ENCODE data around the gene TAS1R2. TPM values are rescaled to one million over a fixed set of nuclear protein-coding genes. Genes with fewer than 3 reads are reported as not detected.

The TAS1R2 gene
- total RNA-seq, 1 experiment from 2014 or later = not detected

- no peak for DNase-seq (ENCODE audit: low spot score)
- in situ Hi-C loops (cut with HindIII; ENCODE audit: low sequenced_read_pairs) = no loop called here
These were observed 26.0 kb upstream of the TAS1R2 start for GRCh38 chr1:18885311-18886002.

- in situ Hi-C loops (cut with HindIII; ENCODE audit: low sequenced_read_pairs) = no loop called here
- peak; percentile 56 for DNase-seq (ENCODE audit: low spot score)
These were observed 25.3 kb upstream of the TAS1R2 start for GRCh38 chr1:18884727-18885126.

DNA sequence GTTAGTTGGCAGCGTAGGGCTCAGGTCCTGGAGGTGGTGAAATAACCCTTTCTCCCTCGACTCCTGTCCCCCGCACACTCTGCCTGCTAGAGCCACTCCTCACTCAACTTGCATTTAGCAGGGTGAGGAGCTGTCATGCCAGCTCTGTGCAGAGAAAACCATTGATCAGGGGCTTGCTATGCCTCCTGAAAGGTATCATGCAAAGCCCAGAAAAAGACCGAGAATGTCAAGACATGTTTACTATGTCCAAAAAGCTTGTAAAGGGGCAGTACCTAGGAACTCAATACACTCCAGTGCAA, 24.9 kb upstream of the TAS1R2 start:
- DNase-seq (ENCODE audit: low spot score) = no peak
- in situ Hi-C loops (cut with HindIII; ENCODE audit: low sequenced_read_pairs) = no loop called here

- DNase-seq (ENCODE audit: low spot score) = peak; percentile 87
- in situ Hi-C loops (cut with HindIII; ENCODE audit: low sequenced_read_pairs) = no loop called here
These were observed 24.4 kb upstream of the TAS1R2 start for GRCh38 chr1:18883636-18884418.

DNA sequence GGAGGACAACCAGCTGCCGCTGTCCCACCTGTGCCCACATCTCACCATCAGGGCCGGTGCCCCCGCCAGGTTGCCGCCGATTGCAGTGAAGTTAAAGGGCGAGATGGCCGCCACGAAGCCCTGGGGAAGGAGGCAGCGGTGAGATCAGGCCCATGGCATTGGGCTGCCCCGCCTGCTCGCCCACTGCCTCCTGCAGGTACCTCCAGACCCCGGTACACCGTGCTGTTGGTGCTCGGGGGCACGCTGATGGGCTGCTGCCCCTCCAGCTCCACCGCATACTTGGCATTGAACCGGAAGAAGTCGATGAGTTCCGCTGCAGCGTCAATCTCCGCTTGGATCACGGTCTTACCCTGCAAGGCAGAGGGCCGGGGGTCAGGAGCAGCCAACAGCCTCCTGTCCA, 23.6 kb upstream of the TAS1R2 start:
- in situ Hi-C loops (cut with HindIII; ENCODE audit: low sequenced_read_pairs) = no loop called here
- DNase-seq (ENCODE audit: low spot score) = no peak

- no peak for DNase-seq (ENCODE audit: low spot score)
- in situ Hi-C loops (cut with HindIII; ENCODE audit: low sequenced_read_pairs) = no loop called here
These were observed 23.0 kb upstream of the TAS1R2 start for GRCh38 chr1:18882486-18882885.

GRCh38 chr1:18881642-18882431, 22.4 kb upstream of the TAS1R2 start:
- in situ Hi-C loops (cut with HindIII; ENCODE audit: low sequenced_read_pairs) = no loop called here

GRCh38 chr1:18881164-18881563, 21.7 kb upstream of the TAS1R2 start:
- no peak for DNase-seq (ENCODE audit: low spot score)
- in situ Hi-C loops (cut with HindIII; ENCODE audit: low sequenced_read_pairs) = no loop called here

More at GRCh38 chr1:18881642-18882431, 22.4 kb upstream of the TAS1R2 start:
- no peak for DNase-seq (ENCODE audit: low spot score)

- in situ Hi-C loops (cut with HindIII; ENCODE audit: low sequenced_read_pairs) = no loop called here
- DNase-seq (ENCODE audit: low spot score) = no peak
These were observed 21.1 kb upstream of the TAS1R2 start for GRCh38 chr1:18880585-18880984.

- in situ Hi-C loops (cut with HindIII; ENCODE audit: low sequenced_read_pairs) = no loop called here
- no peak for DNase-seq (ENCODE audit: low spot score)
These were observed 20.4 kb upstream of the TAS1R2 start for GRCh38 chr1:18879791-18880309.

DNA sequence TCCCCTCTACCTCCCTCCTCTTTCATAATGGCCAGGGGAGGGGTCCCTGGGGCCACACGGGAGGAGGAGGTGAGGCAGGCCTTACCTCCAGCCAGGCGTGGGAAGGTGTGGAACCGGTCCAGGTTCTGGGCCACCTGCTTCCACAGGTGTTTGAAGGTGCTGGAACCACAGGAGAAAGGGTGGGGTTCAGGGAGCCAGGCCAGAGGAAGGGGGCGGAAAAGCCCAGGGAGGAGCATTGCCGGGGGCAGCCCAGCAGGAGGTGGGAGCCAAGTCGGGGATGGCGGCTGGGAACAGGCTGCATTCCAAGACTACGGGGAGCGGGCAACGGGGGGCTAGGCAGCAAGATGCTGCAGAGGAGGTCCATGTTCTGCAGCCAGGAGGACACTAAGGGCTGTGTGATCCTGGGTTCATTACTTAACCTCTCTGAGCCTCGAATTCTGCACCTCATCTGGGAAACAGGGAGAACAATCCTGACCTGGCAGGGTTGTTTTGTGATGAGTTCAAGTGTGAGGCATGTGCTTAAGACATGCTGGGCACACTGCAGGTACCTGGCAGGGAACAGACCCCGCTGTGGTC, 19.8 kb upstream of the TAS1R2 start:
- DNase-seq (ENCODE audit: low spot score) = no peak
- in situ Hi-C loops (cut with HindIII; ENCODE audit: low sequenced_read_pairs) = no loop called here

- no peak for DNase-seq (ENCODE audit: low spot score)
- in situ Hi-C loops (cut with HindIII; ENCODE audit: low sequenced_read_pairs) = no loop called here
These were observed 19.2 kb upstream of the TAS1R2 start for GRCh38 chr1:18878538-18879214.

DNA sequence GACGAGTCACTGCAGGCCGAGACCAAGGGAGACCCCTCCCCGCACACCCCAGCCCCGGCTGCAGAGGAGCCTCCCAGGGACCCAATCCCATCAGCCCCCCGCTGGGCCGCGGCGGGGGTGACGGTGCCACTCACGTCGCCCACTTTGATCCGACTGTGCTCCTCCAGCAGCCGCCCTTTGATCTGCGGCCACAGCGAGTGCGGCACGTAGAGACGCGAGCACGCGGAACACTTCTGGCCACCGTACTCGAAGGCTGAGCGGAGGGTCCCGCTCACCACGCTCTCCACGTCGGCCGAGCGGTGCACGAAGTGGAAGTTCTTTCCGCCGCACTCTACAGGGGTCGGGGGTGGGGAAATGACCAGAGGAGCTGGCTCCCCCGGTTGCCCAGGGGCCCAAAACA, 17.8 kb upstream of the TAS1R2 start:
- DNase-seq (ENCODE audit: low spot score) = no peak
- in situ Hi-C loops (cut with HindIII; ENCODE audit: low sequenced_read_pairs) = no loop called here

DNA sequence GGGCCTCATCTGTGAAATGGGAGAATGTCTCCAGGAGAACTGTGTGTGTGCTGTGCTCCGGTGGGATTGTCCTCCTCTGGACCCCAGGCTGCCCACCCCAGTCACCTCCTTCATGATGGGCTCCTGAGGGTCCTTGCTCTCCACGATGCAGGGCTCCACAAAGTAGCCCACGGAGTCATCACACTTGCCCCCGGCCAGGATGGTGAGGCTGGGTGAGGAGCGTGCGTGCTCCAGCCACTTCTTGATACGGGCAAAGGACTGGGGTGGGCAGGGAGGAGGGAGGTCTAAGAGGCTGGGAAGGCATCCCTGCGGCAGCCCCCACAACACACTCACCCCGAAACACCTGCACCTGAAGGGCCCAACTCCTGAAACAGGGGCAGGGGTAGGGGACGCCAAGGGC, 16.8 kb upstream of the TAS1R2 start:
- in situ Hi-C loops (cut with HindIII; ENCODE audit: low sequenced_read_pairs) = no loop called here
- DNase-seq (ENCODE audit: low spot score) = no peak

DNA sequence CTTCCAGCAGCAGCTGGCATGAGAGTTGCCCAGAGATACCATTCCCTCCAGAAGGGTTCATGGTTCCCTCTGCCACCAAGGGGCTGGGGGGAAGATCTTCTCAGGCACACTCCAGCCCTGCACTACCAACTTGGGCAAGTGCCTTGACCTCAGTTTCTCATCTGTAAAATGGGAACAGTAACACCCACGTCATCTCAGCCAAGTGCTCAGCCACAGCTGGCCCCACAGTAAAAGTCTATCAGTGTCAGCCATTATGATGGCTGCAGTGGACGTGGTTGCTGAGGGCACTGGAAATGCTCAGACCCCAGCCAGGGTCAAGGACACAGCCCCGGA, 16.3 kb upstream of the TAS1R2 start:
- no peak for DNase-seq (ENCODE audit: low spot score)
- in situ Hi-C loops (cut with HindIII; ENCODE audit: low sequenced_read_pairs) = no loop called here

DNA sequence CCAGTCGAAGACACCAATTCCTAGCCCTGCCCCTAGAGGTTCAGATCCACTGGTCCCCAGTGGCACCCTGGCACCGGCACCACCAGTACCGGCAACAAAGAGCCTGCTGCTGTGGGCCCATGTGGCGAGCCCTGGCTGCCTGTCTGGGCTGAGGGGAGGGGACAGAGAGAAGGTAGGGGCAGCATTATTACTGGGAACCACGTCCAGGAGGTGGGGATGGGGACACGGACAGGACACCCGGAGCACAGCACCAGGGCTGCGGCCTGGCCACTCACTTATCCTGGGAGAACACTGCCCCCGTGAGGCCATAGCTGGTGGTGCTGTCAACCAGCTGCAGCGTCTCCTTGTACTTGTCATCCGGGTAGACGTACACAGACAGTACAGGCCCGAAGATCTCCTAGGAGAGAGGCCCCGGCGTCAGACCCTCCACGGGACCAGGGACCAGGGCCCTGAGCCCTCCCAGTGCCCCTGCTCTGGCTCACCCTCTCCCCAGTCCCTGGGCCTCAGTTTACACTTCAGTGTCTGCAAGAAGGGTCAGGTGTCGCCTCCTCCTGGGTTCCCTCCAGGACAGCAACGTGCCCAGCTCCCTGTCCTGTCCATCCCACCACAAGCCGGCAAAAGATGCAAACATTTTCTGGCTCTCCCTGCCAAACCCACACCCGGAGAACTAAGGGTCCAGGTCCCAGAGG, 15.8 kb upstream of the TAS1R2 start:
- in situ Hi-C loops (cut with HindIII; ENCODE audit: low sequenced_read_pairs) = no loop called here
- DNase-seq (ENCODE audit: low spot score) = peak; percentile 79

DNA sequence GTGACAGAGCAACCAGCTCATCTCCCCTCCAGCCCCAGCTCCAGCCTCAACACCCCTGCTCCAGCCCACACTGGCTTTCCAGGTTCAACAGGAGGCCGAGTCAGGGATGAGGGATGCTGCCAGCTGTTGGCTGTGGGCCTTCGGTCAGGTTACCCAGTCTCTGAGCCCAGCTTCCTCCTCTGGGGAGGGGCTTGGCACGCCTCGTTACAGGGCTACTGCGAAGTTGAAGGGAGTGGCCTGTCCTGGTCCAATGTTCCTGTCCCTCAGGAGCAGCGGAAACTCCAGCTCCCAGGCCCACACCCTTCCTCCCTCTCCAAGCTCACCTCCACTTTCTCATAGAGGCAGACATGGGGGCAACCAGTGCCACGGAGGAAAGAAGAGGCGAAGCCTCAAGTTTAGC, 15.1 kb upstream of the TAS1R2 start:
- DNase-seq (ENCODE audit: low spot score) = no peak
- in situ Hi-C loops (cut with HindIII; ENCODE audit: low sequenced_read_pairs) = no loop called here

DNA sequence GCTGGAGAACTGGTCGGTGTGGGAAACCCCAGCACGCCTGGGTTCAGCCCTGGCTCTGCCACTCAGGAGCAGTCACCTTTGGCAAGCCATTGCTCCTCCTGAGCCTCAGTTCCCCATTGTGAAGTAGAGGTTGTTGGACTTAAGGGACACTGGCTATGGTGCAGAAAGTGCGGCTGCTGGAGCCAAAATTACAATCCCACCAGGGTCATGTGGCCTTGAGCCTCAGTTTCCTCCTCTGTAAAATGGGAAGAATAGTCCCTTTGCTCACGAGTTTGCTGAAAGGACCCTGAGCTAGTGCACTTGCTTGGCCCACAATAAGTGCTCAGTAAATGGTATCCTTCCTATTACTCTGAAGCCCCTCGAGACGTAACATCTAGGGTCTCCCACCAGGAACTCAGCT, 14.6 kb upstream of the TAS1R2 start:
- DNase-seq (ENCODE audit: low spot score) = no peak
- in situ Hi-C loops (cut with HindIII; ENCODE audit: low sequenced_read_pairs) = no loop called here
